GM12874 (cell line): ENCODE results near the gene ARMH1.

Source experiments
- TF ChIP-seq, protein P1 (sequence below): IDR thresholded peaks from 2 replicates; pipeline ENCODE4 v1.5.1; 2011; ENCODE audit warnings: low read depth, mild to moderate bottlenecking, control low read depth, low read length, moderate library complexity; ENCODE audit not compliant: insufficient read depth

Gene ARMH1

DNA sequence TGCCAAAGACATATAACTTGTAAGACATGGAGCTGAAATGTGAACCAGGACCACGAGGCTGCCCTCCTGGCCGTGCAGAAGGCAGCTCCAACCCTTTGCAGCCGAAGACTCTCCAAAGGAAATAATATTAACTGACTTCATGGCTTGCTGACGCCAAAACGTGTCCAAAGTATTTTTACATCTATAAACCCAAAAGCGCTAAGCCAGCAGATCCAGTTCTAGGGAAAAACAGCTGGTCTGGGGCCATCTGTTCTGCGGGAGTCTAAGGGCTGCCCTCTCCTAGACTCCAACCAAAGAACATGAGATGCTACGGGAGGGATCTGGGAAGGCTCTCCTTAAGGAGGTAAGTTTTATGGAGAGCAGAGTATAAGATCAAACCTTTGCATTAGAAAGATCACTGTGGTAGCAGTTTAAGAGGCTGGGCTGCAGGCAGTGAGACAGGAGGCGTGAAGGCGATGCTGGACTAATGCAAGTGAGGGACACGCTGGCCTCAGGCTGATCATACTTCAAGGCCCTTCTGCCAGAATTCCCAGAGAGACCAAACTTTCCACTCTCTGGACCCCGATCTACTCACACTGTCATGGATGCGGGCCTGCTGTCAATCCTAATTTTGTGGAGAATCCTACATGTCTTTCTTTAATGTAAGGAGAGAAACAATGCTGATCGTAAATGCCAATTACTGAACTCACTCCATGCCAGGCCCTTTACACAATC is 1.4 kb upstream of the ARMH1 start:
- TF ChIP-seq, protein P1, sequence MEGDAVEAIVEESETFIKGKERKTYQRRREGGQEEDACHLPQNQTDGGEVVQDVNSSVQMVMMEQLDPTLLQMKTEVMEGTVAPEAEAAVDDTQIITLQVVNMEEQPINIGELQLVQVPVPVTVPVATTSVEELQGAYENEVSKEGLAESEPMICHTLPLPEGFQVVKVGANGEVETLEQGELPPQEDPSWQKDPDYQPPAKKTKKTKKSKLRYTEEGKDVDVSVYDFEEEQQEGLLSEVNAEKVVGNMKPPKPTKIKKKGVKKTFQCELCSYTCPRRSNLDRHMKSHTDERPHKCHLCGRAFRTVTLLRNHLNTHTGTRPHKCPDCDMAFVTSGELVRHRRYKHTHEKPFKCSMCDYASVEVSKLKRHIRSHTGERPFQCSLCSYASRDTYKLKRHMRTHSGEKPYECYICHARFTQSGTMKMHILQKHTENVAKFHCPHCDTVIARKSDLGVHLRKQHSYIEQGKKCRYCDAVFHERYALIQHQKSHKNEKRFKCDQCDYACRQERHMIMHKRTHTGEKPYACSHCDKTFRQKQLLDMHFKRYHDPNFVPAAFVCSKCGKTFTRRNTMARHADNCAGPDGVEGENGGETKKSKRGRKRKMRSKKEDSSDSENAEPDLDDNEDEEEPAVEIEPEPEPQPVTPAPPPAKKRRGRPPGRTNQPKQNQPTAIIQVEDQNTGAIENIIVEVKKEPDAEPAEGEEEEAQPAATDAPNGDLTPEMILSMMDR: no peak

- TF ChIP-seq, protein P1: no peak
These were observed 820 bp upstream of the ARMH1 start for GRCh38 chr1:44673675-44674112.

GRCh38 chr1:44675186-44675585 is 672 bp downstream of the ARMH1 start:
- TF ChIP-seq, protein P1: no peak

DNA sequence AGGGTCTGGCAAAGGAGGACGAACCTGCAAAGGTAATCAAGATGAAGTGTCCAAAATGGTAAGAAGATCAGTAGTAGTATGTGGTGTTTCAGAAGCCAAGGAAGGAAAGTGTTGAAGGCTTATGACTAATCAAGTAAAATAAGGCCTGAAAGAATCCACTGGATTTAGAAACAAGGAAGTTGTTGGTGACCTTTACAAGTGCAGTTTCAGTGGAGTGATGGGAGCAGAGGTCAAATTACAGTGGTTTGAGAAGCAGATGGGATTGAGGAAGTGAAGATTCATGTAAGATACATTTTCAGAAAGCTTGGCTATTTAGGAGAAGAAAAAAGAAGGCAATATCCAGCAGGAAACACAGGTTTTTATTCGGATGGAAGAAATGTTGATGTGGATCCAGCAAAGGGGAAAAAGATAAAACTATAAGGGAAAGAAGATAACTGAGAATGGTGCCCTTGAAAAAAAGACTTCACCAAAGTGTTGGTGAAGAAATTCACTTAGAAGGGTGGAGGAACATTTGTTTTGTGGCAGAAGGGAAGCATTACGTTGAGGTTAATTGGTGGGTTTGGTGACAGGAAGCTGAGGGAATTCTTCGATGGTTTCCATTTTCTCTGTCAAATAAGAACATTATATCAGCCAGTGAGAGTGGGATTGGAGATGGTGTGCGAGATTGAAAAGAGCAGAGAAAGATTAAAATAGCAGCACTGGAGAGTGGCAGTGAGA is 2.1 kb downstream of the ARMH1 start:
- TF ChIP-seq, protein P1: no peak

DNA sequence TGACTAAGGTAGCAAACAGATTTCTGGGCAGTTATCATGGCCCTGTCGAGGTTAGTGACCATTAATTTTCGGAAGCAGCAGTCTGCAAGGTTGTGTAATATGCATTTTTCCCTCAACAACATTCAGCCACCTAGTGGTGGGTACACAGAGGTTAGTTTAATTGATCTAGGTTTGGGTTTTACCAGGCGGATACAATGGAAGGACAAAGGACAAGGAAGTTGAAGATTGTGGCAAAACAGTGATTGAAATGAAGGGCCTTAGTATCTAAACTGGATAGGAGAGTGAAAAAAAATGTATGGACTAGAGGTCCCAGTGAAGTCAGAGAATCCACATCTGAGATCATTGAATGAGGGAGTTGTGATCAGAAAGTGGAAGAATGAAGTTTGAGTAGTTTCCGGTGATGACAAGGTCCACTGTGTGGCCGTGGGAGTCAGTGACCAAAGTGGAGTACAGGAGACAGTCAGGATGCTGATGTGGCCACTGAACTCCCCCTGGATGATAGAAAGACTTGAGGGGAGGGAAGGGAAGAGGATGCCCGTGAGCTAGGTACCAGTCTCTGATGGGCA is 2.8 kb downstream of the ARMH1 start:
- TF ChIP-seq, protein P1: peak; percentile 42; the same call in 1 of the 2 replicates

- TF ChIP-seq, protein P1: no peak
These were observed 3.6 kb downstream of the ARMH1 start for GRCh38 chr1:44678120-44678519.

- TF ChIP-seq, protein P1: no peak
These were observed 4.1 kb downstream of the ARMH1 start for GRCh38 chr1:44678626-44679025.
